Vagina (tissue), 2 donors: Measurements from ENCODE around the gene FCHO2.

Experiments used
- POLR2A ChIP-seq, 2 donors: fragments of 450-650 bp; IDR thresholded peaks; one replicate each; pipeline ENCODE4 v1.6.1; 2017; ENCODE audit warnings: antibody characterized with exemption in 2 of 2, mild to moderate bottlenecking in 2 of 2, moderate library complexity in 2 of 2
- POLR2AphosphoS5 ChIP-seq, 2 donors: sonication (generic); formaldehyde crosslinking; IDR thresholded peaks; one replicate each; pipeline ENCODE4 v1.9.0; 2017; ENCODE audit warnings: antibody characterized with exemption in 2 of 2, mild to moderate bottlenecking in 2 of 2, low read depth in 1 of 2; ENCODE audit not compliant: insufficient read depth in 1 of 2
- TF ChIP-seq, protein P1 (sequence below), 3 experiments: fragments of 450-650 bp in 2 of 3; fragments of 200-600 bp in 1 of 3; sonication (generic) in 1 of 3; IDR thresholded peaks; one replicate each; pipeline ENCODE4 v1.5.1; 2017 to 2019; ENCODE audit warnings: antibody characterized with exemption in 3 of 3, mild to moderate bottlenecking in 2 of 3, moderate library complexity in 2 of 3

DNA sequence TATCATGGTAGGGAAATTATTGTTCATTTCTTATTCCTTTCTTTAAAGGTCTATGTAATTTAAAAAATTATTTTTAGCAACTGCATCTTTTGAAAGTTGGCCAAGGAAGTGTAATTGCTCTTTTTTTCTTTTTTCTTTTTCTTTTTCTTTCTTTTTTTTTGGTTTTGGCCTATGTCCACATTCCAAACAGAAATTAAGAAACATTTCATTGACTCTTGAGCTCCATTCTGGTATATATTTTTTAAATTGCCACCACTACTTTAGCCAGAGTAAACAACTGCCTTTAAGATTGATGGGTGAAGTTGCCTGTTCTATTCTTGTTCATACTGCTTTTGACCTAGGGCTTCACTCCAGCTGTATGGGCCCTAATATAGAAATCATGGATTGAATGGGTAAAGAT is 88.7 kb downstream of the FCHO2 start:
- TF ChIP-seq POLR2A (IDR thresholded peaks at IDR 0.05) (no peak), POLR2AphosphoS5 (IDR thresholded peaks at IDR 0.05; ENCODE audit: insufficient read depth in 1 of 2, low read depth in 1 of 2) (no peak)
- TF ChIP-seq, protein P1, sequence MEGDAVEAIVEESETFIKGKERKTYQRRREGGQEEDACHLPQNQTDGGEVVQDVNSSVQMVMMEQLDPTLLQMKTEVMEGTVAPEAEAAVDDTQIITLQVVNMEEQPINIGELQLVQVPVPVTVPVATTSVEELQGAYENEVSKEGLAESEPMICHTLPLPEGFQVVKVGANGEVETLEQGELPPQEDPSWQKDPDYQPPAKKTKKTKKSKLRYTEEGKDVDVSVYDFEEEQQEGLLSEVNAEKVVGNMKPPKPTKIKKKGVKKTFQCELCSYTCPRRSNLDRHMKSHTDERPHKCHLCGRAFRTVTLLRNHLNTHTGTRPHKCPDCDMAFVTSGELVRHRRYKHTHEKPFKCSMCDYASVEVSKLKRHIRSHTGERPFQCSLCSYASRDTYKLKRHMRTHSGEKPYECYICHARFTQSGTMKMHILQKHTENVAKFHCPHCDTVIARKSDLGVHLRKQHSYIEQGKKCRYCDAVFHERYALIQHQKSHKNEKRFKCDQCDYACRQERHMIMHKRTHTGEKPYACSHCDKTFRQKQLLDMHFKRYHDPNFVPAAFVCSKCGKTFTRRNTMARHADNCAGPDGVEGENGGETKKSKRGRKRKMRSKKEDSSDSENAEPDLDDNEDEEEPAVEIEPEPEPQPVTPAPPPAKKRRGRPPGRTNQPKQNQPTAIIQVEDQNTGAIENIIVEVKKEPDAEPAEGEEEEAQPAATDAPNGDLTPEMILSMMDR (IDR thresholded peaks at IDR 0.05) = no peak
